H9 (cell line): ENCODE results near the gene GAS1. TPM values are rescaled to one million over a fixed set of nuclear protein-coding genes. Genes with fewer than 3 reads are reported as not detected.

Source experiments
- DNase-seq: peaks from one replicate; pipeline ENCODE4 v3.0.0-alpha.2; 2017
- H2AFZ ChIP-seq: one replicate; pipeline ENCODE4 v1.6.1; 2013; ENCODE audit warnings: mild to moderate bottlenecking, low read length, control low read depth, moderate library complexity
- H2AK5ac ChIP-seq: 2 replicates; pipeline ENCODE4 v1.6.1; 2013; ENCODE audit warnings: low read length, control low read depth, mixed read lengths; ENCODE audit not compliant: insufficient read length
- H2BK120ac ChIP-seq: one replicate; pipeline ENCODE4 v1.6.1; 2013; ENCODE audit warnings: low read depth, mild to moderate bottlenecking, low read length, control low read depth, inconsistent platforms; ENCODE audit not compliant: poor library complexity, severe bottlenecking
- H2BK12ac ChIP-seq: 2 replicates; pipeline ENCODE4 v1.6.1; 2013; ENCODE audit warnings: low read length, control low read depth, mixed read lengths, low read depth; ENCODE audit not compliant: insufficient read length
- H2BK15ac ChIP-seq: 2 replicates; pipeline ENCODE4 v1.6.1; 2013; ENCODE audit warnings: low read depth, low read length, control low read depth
- H2BK20ac ChIP-seq: one replicate; pipeline ENCODE4 v1.6.1; 2013; ENCODE audit warnings: low read depth, mild to moderate bottlenecking, low read length, control low read depth, inconsistent platforms; ENCODE audit not compliant: poor library complexity, severe bottlenecking
- H2BK5ac ChIP-seq: 2 replicates; pipeline ENCODE4 v1.6.1; 2013; ENCODE audit warnings: low read length, control low read depth, mixed read lengths; ENCODE audit not compliant: insufficient read length
- H3K14ac ChIP-seq: 2 replicates; pipeline ENCODE4 v1.6.1; 2013; ENCODE audit warnings: low read length, control low read depth; ENCODE audit not compliant: insufficient read depth
- H3K18ac ChIP-seq: 2 replicates; pipeline ENCODE4 v1.6.1; 2013; ENCODE audit warnings: low read depth, mild to moderate bottlenecking, mixed read lengths, low read length, control low read depth; ENCODE audit not compliant: insufficient read length
- H3K23ac ChIP-seq: 2 replicates; pipeline ENCODE4 v1.6.1; 2013; ENCODE audit warnings: low read length, control low read depth, mixed read lengths, low read depth; ENCODE audit not compliant: insufficient read length
- H3K23me2 ChIP-seq: 2 replicates; pipeline ENCODE4 v1.6.1; 2013; ENCODE audit warnings: low read depth, mild to moderate bottlenecking, mixed read lengths, low read length, control low read depth; ENCODE audit not compliant: insufficient read length, poor library complexity, severe bottlenecking
- H3K27ac ChIP-seq: 2 replicates; pipeline ENCODE4 v1.5.1; 2013; ENCODE audit warnings: low read length, control low read depth, mixed read lengths, low read depth; ENCODE audit not compliant: insufficient read length
- H3K27me3 ChIP-seq: 2 replicates; pipeline ENCODE4 v1.6.1; 2013; ENCODE audit warnings: low read length, control low read depth, inconsistent platforms; ENCODE audit not compliant: insufficient read depth
- H3K4ac ChIP-seq: 2 replicates; pipeline ENCODE4 v1.6.1; 2013; ENCODE audit warnings: low read depth, mild to moderate bottlenecking, control low read depth, inconsistent platforms, low read length, moderate library complexity
- H3K4me1 ChIP-seq: 2 replicates; pipeline ENCODE4 v1.6.1; 2013; ENCODE audit warnings: low read length, control low read depth, inconsistent platforms; ENCODE audit not compliant: insufficient read depth
- H3K4me2 ChIP-seq: 2 replicates; pipeline ENCODE4 v1.6.1; 2013; ENCODE audit warnings: low read length, control low read depth, mixed read lengths; ENCODE audit not compliant: insufficient read length, insufficient read depth
- H3K56ac ChIP-seq: 2 replicates; pipeline ENCODE4 v1.6.1; 2013; ENCODE audit warnings: low read depth, mild to moderate bottlenecking, mixed read lengths, low read length, control low read depth; ENCODE audit not compliant: insufficient read length
- H3K79me1 ChIP-seq: 2 replicates; pipeline ENCODE4 v1.6.1; 2013; ENCODE audit warnings: low read depth, mild to moderate bottlenecking, moderate library complexity, low read length, control low read depth, inconsistent platforms; ENCODE audit not compliant: insufficient read depth, poor library complexity, severe bottlenecking
- H3K79me2 ChIP-seq: 2 replicates; pipeline ENCODE4 v1.6.1; 2013; ENCODE audit warnings: low read length, control low read depth, inconsistent platforms; ENCODE audit not compliant: insufficient read depth
- H3K9ac ChIP-seq: 2 replicates; pipeline ENCODE4 v1.6.1; 2013; ENCODE audit warnings: low read length, control low read depth, mixed read lengths; ENCODE audit not compliant: insufficient read length; ENCODE audit errors: extremely low read depth
- H3K9me3 ChIP-seq: one replicate; pipeline ENCODE4 v1.6.1; 2013; ENCODE audit warnings: low read depth, low read length, inconsistent platforms; ENCODE audit not compliant: control insufficient read depth
- H3T11ph ChIP-seq: one replicate; pipeline ENCODE4 v1.6.1; 2013; ENCODE audit warnings: mild to moderate bottlenecking, low read length, control low read depth, inconsistent platforms
- H4K20me1 ChIP-seq: one replicate; pipeline ENCODE4 v1.6.1; 2013; ENCODE audit not compliant: control insufficient read depth, insufficient read length, insufficient read depth
- H4K5ac ChIP-seq: 2 replicates; pipeline ENCODE4 v1.6.1; 2013; ENCODE audit warnings: low read depth, mild to moderate bottlenecking, mixed read lengths, low read length, control low read depth; ENCODE audit not compliant: insufficient read length
- H4K8ac ChIP-seq: replicated peaks from 2 replicates; pipeline ENCODE4 v1.6.1; 2013; ENCODE audit warnings: low read length, control low read depth, mixed read lengths, low read depth; ENCODE audit not compliant: insufficient read length
- H4K91ac ChIP-seq: 2 replicates; pipeline ENCODE4 v1.6.1; 2013; ENCODE audit warnings: low read depth, mild to moderate bottlenecking, moderate library complexity, mixed read lengths, low read length, control low read depth; ENCODE audit not compliant: insufficient read length
- H3K27ac Mint-ChIP-seq, 3 experiments: 2 replicates in 2 of 3; 3 replicates in 1 of 3; pipeline ENCODE4 v1.8.0; 2020 to 2021; ENCODE audit warnings: mixed read lengths in 3 of 3, mild to moderate bottlenecking in 1 of 3, moderate library complexity in 1 of 3
- H3K27me3 Mint-ChIP-seq: 2 replicates; pipeline ENCODE4 v1.8.0; 2021; ENCODE audit warnings: low read depth, mild to moderate bottlenecking, moderate library complexity, mixed read lengths
- H3K36me3 Mint-ChIP-seq, 3 experiments: 2 replicates in 2 of 3; 3 replicates in 1 of 3; pipeline ENCODE4 v1.8.0; 2020 to 2021; ENCODE audit warnings: low read depth in 3 of 3, mixed read lengths in 3 of 3; ENCODE audit not compliant: insufficient read depth in 1 of 3
- H3K4me1 Mint-ChIP-seq, 2 experiments: 2 replicates each; pipeline ENCODE4 v1.8.0; 2020; ENCODE audit warnings: mixed read lengths in 2 of 2
- H3K4me3 Mint-ChIP-seq, 2 experiments: 2 replicates in 1 of 2; 3 replicates in 1 of 2; pipeline ENCODE4 v1.8.0; 2020 to 2021; ENCODE audit warnings: mild to moderate bottlenecking in 2 of 2, mixed read lengths in 2 of 2, moderate library complexity in 1 of 2
- H3K9me3 Mint-ChIP-seq, 2 experiments: 2 replicates in 1 of 2; 3 replicates in 1 of 2; pipeline ENCODE4 v1.8.0; 2020; ENCODE audit warnings: mild to moderate bottlenecking in 2 of 2, mixed read lengths in 2 of 2, moderate library complexity in 1 of 2
- WGBS: extraction: QIAGEN DNeasy Blood & Tissue Kit; methylation state at CpG from one replicate; pipeline ENCODE4 v1.1.7; 2013; ENCODE audit warnings: missing lambda C conversion rate, low lambda C conversion rate, mixed read lengths; ENCODE audit not compliant: insufficient read length; ENCODE audit errors: extremely low coverage; 5-methylcytosine and 5-hydroxymethylcytosine counted together
- total RNA-seq: library from RNA; stranded (reverse); gene quantifications from 2 replicates; pipeline ENCODE4 v1.2.1, GENCODE V29; 2021
- TF ChIP-seq, protein P1 (sequence below): fragments of 200-600 bp; sonication (generic); conservative IDR thresholded peaks from 3 replicates; pipeline ENCODE4 v1.8.0; 2021; ENCODE audit warnings: antibody characterized with exemption, mild to moderate bottlenecking

Gene GAS1
- total RNA-seq, 1 experiment from 2014 or later = 2.3 TPM

DNA sequence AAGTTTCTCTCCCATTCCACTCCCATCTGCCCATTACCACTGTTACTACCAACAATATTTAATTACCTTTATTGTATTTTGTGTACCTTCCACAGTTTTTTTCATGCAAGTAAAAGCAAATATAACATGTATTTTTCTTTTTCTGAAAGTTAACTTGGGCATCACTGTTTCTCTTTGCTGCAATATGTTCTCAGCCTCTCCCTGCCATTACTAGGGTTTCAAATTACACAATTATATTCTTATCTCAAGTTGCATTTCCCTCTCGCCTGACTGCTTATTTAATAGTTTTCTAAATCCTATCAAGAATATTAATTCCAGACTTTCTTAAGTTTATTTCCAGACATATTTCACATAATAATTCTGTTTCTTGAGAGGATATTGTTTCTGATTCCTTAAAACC lies 46.9 kb upstream of the GAS1 start:
- no peak overlapping the region for H3K14ac ChIP-seq
- H3K4me1 ChIP-seq = no peaks in the 10 kb centered on the region
- H2AK5ac ChIP-seq = no peak overlapping the region
- no peak overlapping the region for H3K27ac Mint-ChIP-seq
- H3K79me2 ChIP-seq = no peaks in the 10 kb centered on the region
- no peak overlapping the region for H2AFZ ChIP-seq
- H2BK120ac ChIP-seq = no peak overlapping the region
- H4K5ac ChIP-seq = no peak overlapping the region
- H3K27me3 ChIP-seq = no peaks in the 10 kb centered on the region
- H3K4ac ChIP-seq = no peak overlapping the region
- H3K4me1 Mint-ChIP-seq = no peaks in the 10 kb centered on the region
- H2BK15ac ChIP-seq = no peak overlapping the region
- H3K18ac ChIP-seq = no peak overlapping the region
- H2BK20ac ChIP-seq = no peak overlapping the region
- no peak overlapping the region for H3K4me2 ChIP-seq
- DNase-seq = no peak
- no peaks in the 10 kb centered on the region for H3K9me3 Mint-ChIP-seq
- no peaks in the 10 kb centered on the region for H4K20me1 ChIP-seq
- H3K27me3 Mint-ChIP-seq = peaks cover 4% of the 10 kb centered on the region; the same call in 1 of the 2 replicates
- H3K23me2 ChIP-seq = no peaks in the 10 kb centered on the region
- H3K56ac ChIP-seq = no peak overlapping the region
- H3K9ac ChIP-seq = no peak overlapping the region
- no peak overlapping the region for H2BK5ac ChIP-seq
- no peak overlapping the region for H4K8ac ChIP-seq
- H3K23ac ChIP-seq = no peak overlapping the region
- no peak overlapping the region for H3K4me3 Mint-ChIP-seq
- H4K91ac ChIP-seq = no peak overlapping the region
- TF ChIP-seq, protein P1, sequence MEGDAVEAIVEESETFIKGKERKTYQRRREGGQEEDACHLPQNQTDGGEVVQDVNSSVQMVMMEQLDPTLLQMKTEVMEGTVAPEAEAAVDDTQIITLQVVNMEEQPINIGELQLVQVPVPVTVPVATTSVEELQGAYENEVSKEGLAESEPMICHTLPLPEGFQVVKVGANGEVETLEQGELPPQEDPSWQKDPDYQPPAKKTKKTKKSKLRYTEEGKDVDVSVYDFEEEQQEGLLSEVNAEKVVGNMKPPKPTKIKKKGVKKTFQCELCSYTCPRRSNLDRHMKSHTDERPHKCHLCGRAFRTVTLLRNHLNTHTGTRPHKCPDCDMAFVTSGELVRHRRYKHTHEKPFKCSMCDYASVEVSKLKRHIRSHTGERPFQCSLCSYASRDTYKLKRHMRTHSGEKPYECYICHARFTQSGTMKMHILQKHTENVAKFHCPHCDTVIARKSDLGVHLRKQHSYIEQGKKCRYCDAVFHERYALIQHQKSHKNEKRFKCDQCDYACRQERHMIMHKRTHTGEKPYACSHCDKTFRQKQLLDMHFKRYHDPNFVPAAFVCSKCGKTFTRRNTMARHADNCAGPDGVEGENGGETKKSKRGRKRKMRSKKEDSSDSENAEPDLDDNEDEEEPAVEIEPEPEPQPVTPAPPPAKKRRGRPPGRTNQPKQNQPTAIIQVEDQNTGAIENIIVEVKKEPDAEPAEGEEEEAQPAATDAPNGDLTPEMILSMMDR = no peak
- H3K9me3 ChIP-seq = no peaks in the 10 kb centered on the region
- no peak overlapping the region for H2BK12ac ChIP-seq
- H3T11ph ChIP-seq = no peak overlapping the region
- WGBS = no CpG with 5 or more reads among the region's 1 CpG
- no peak overlapping the region for H3K27ac ChIP-seq
- H3K79me1 ChIP-seq = no peaks in the 10 kb centered on the region
- no peaks in the 10 kb centered on the region for H3K36me3 Mint-ChIP-seq
